ENCODE measurements around the gene HENMT1. TPM values are rescaled to one million over a fixed set of nuclear protein-coding genes. Genes with fewer than 3 reads are reported as not detected.
"Not testable (repeated sequence)": the region's sequence is repeated elsewhere in the genome, so short reads cannot be mapped to it uniquely, and the experiment has no call there.

The HENMT1 gene
- total RNA-seq, 4 donors from 2014 or later, result 0.51 to 3.5 (median 1.8) TPM

GRCh38 chr1:108645564-108646184, 15.2 kb downstream of the HENMT1 start:
- no peak for TF ChIP-seq POLR2A (IDR thresholded peaks at IDR 0.05)
- no peak for TF ChIP-seq CTCF (IDR thresholded peaks at IDR 0.05 in 4 of 5, conservative IDR thresholded peaks at IDR 0.05 in 1 of 5)
- ATAC-seq, result no peak
- in situ Hi-C loops (cut with MboI; ENCODE audit: low sequenced_read_pairs in 4 of 4) (loop anchor here in 3 of 4 donors (10.0 to 25.0 kb wide), 2 partner anchors 131 to 433 kb away; partner anchors contain the start of gene SLC25A24 (in 1 of the 3)), intact Hi-C loops (cut with DNase I; ENCODE audit: low total_unique reads) (no loop called here)
- Histone ChIP-seq H3K4me1 (no peaks in the 10 kb centered on the region), H3K27me3 (no peaks in the 10 kb centered on the region), H3K4me3 (no peak overlapping the region), H3K27ac (peak overlapping the region in 1 of 4 donors; percentile 43), H3K9me3 (no peaks in the 10 kb centered on the region), H3K36me3 (no peaks in the 10 kb centered on the region)
- no peak for DNase-seq

- H3K4me3 ChIP-seq, result no peak overlapping the region
- H3K4me1 ChIP-seq, result no peaks in the 10 kb centered on the region
- DNase-seq (no peak), ATAC-seq (no peak)
- no peaks in the 10 kb centered on the region for H3K9me3 ChIP-seq
- in situ Hi-C loops (cut with MboI; ENCODE audit: low sequenced_read_pairs in 4 of 4), result loop anchor here (5.0 to 25.0 kb wide), 3 partner anchors 130 to 433 kb away; partner anchors contain the start of gene SLC25A24 (in 1 of the 4)
- H3K27me3 ChIP-seq, result no peaks in the 10 kb centered on the region
- H3K36me3 ChIP-seq, result no peaks in the 10 kb centered on the region
- intact Hi-C loops (cut with DNase I; ENCODE audit: low total_unique reads), result loop anchor here (5.0 kb wide), 1 partner anchor 88 kb away; no protein-coding TSS in a partner anchor
- TF ChIP-seq POLR2A (IDR thresholded peaks at IDR 0.05) (no peak), CTCF (IDR thresholded peaks at IDR 0.05 in 4 of 5, conservative IDR thresholded peaks at IDR 0.05 in 1 of 5) (no peak)
- H3K27ac ChIP-seq, result no peak overlapping the region
Measured at GRCh38 chr1:108644984-108645383, 15.9 kb downstream of the HENMT1 start.

DNA sequence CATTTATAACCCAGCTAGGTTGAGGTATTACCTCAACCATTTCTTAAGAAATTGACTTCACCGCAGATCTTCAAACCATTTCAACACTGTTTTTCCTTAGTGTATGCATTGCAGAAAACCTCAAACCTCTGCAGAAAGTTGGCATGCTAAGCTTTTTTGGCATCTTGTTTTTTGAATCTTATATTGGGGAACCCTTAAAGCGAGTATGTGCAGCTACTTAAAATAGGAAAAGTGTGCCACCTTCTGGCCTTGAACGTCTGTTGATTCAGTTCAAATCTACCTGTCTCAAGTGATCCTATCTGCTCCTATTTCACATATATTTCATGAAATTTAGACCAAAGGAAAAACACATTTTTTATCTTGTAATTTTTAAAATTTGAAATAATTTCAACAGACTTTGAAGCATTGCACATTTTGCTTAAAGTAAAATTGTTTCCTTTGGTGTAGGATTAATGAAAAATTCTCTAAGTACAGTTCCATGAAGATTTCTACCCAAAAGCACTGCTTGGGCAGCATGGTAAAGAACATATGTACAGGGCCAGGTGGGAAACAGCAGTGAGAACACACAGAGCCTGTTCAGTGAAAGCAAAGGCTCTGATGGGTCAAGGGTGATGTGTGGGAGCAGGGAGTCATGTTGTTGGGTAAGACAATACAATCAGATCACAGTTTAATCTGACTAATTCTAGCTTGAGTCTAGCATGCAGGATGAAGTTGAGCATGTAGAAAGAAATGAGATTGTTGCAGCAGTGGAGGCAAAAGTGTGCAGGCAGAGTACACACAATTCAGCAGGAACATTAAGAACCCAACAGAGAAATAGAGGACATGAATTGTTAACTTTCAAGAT, 17.2 kb downstream of the HENMT1 start:
- H3K27ac ChIP-seq, result no peak overlapping the region
- no peaks in the 10 kb centered on the region for H3K4me1 ChIP-seq
- intact Hi-C loops (cut with DNase I; ENCODE audit: low total_unique reads) (loop anchor here (1.0 to 5.0 kb wide), 2 partner anchors 86 to 131 kb away; no protein-coding TSS in a partner anchor), in situ Hi-C loops (cut with MboI; ENCODE audit: low sequenced_read_pairs in 4 of 4) (loop anchor here (5.0 to 25.0 kb wide), 3 partner anchors 129 to 431 kb away; partner anchors contain the start of gene SLC25A24 (in 1 of the 4))
- H3K36me3 ChIP-seq, result no peaks in the 10 kb centered on the region
- DNase-seq (no peak), ATAC-seq (peak in 1 of 2 donors; percentile 66)
- H3K9me3 ChIP-seq, result no peaks in the 10 kb centered on the region
- H3K4me3 ChIP-seq, result no peak overlapping the region
- H3K27me3 ChIP-seq, result no peaks in the 10 kb centered on the region
- TF ChIP-seq POLR2A (IDR thresholded peaks at IDR 0.05), result no peak
- TF ChIP-seq CTCF (IDR thresholded peaks at IDR 0.05 in 4 of 5, conservative IDR thresholded peaks at IDR 0.05 in 1 of 5), result peak; percentile 40 to 59 (median 47)

- intact Hi-C loops (cut with DNase I; ENCODE audit: low total_unique reads), result loop anchor here (5.0 kb wide), 1 partner anchor 84 kb away; no protein-coding TSS in a partner anchor
- ATAC-seq, result not testable (repeated sequence)
- in situ Hi-C loops (cut with MboI; ENCODE audit: low sequenced_read_pairs in 4 of 4), result loop anchor here (5.0 to 25.0 kb wide), 3 partner anchors 126 to 429 kb away; partner anchors contain the start of gene SLC25A24 (in 1 of the 4)
Measured at GRCh38 chr1:108640863-108641262, 20.0 kb downstream of the HENMT1 start.

More at GRCh38 chr1:108640863-108641262, 20.0 kb downstream of the HENMT1 start:
- DNase-seq, H3K27me3 ChIP-seq, H3K4me1 ChIP-seq, H3K36me3 ChIP-seq, H3K9me3 ChIP-seq, H3K27ac ChIP-seq, H3K4me3 ChIP-seq: not testable (repeated sequence)

All from gastrocnemius medialis (tissue), 4 donors.